Measurements from ENCODE around the gene SMAP1. TPM values are rescaled to one million over a fixed set of nuclear protein-coding genes. Genes with fewer than 3 reads are reported as not detected.

Gene SMAP1
- total RNA-seq, 2 experiments from 2014 or later: 22.1 to 23.6 TPM

DNA sequence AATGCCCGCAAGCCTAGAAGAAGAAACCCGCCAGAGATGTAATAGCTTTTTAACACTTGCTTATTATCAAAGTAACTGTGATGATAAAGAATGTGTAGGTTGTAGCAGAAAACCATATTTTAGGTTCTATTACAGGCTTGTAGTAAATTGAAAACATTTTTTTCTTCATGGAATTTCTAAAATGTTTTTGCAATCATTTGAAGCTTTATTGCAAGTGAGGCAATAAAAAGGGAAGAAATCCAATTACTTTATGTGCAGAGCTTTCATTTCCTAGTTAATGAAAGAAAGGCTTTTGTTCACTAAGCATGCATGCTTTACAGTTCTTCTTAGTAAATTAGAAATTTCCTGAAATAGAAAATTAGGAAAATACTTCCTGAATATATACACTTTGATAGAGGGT, 154.1 kb downstream of the SMAP1 start:
- ChIA-PET CTCF (no interaction called here), POLR2A (no interaction called here)

DNA sequence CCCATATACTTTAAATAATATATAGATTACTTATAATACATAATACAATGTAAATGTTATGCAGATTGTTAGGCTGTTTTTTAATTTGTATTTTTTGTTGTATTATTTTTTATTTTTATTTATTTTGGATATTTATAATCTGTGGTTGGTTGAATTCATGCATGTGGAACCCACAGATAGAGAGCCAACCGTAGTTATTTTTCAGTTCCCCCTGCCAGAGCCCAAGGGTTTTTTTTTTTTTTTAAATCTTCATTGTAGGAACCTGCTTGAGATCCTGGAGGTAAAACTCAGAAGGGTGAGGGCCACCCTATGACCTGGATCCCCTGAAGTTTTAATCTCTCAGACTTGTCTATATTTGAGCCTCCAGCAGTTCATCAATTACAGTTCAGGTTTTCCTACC, 156.0 kb downstream of the SMAP1 start:
- ChIA-PET CTCF (no interaction called here), POLR2A (no interaction called here)

GRCh38 chr6:70831427-70831826, 163.7 kb downstream of the SMAP1 start:
- CTCF ChIA-PET: no interaction called here
- POLR2A ChIA-PET: no interaction called here

DNA sequence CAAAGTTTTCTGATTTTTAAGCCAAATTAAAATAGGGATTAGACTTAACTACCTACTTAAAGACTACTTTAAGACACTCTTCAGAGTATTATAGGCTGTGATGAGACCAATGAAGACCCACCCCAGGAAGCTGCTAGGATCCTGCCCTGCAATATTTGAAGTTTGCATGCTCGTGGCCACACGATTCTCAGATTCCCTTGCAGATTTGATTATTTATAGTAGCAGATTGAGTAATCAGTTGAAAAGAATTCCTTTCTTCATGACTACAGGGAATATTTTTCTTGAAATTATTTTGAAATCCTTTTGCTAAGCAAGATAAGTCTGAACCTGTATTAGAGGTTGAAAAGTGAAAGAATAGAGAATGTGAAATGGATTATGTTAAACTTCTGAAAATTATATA, 166.8 kb downstream of the SMAP1 start:
- ChIA-PET CTCF (no interaction called here), POLR2A (no interaction called here)

GRCh38 chr6:70838907-70839285, 171.2 kb downstream of the SMAP1 start:
- POLR2A ChIA-PET: no interaction called here
- CTCF ChIA-PET: no interaction called here

DNA sequence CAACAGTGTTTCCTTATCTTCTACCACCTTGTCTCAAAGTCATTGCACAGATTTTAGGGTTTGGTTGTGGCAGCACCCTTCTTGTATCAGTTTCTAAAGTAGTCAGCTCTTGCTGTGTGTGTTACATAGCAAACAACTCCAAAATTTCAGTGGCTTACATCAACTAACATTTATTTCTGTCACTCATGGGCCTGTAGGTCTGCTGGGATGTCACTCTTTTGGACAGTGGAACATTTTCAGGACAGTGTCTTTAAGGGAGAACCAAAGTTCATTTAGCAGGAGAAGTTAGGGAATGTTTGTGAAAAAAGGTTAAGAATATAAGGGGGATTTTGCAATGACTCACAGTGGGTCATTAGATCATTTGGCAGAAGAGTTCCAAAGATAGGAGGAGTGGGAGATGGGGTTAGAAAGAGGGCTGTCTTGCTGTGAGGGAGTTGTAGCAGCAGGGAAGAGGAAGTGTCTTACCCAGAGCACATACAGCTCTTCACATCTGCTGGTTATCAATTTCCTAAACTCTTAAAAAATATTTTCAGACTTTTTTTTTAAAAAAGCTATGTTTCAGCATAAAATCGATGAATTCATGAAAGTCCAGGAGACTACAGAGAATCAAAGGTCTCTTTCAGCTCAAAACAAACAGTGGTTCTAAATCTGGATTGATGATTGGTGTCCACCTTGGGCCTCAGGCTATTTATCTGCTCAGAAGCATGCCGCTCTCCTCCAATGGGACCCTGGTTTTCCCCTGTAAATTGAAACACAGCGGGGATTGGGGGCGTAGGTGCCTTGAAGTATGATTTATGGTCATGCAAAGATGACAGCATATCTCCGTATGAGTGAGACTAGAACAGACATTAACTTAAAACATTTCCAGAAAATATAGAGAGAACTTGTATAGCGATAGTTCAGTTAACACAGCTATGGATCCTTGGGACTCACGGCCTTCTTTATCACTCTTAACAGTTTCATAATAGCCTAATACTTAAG, 171.9 kb downstream of the SMAP1 start:
- ChIA-PET CTCF (no interaction called here), POLR2A (no interaction called here)

DNA sequence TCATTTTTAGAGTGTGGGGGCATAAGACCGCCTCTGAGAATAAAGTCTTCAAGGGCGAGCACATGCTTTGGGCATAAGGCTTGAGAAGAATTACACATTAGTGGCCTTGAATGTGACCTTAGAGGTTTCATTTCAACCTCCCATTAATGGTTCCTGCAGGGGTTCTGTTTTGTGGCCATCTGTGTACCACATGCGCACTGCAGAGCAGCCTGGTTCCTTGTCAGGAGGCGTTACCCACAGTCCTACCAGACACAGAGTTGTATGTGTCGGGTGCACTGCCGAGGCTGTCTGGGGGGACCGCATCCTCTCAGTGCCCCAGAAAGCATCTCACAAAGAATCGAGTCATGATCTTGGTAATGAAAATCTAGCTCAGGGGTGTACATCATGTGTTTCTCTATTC, 173.4 kb downstream of the SMAP1 start:
- ChIA-PET CTCF (no interaction called here), POLR2A (no interaction called here)

GRCh38 chr6:70842541-70842940, 174.9 kb downstream of the SMAP1 start:
- ChIA-PET POLR2A (no interaction called here), CTCF (no interaction called here)

- ChIA-PET CTCF (no interaction called here), POLR2A (no interaction called here)
Observed at GRCh38 chr6:70843328-70843918, 175.7 kb downstream of the SMAP1 start.

DNA sequence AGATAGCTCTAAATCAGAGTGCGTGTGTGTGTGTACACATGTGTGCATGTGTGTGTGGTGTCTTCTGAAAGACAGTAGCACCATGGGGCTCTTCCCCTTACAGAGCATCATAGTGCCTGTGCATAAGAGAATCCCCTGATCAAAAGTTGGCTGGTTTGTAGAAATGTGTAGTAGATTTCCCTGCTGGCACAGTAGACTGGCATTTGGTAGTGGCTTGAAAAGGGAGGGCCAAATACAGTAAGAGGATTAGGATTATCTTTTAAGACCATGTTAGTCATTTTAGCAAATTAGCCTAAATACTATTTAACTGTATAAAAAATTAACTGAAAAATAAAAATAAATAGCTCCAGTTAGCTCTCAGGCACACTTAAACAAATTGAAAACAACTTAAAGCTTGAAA, 176.6 kb downstream of the SMAP1 start:
- CTCF ChIA-PET: no interaction called here
- POLR2A ChIA-PET: no interaction called here

DNA sequence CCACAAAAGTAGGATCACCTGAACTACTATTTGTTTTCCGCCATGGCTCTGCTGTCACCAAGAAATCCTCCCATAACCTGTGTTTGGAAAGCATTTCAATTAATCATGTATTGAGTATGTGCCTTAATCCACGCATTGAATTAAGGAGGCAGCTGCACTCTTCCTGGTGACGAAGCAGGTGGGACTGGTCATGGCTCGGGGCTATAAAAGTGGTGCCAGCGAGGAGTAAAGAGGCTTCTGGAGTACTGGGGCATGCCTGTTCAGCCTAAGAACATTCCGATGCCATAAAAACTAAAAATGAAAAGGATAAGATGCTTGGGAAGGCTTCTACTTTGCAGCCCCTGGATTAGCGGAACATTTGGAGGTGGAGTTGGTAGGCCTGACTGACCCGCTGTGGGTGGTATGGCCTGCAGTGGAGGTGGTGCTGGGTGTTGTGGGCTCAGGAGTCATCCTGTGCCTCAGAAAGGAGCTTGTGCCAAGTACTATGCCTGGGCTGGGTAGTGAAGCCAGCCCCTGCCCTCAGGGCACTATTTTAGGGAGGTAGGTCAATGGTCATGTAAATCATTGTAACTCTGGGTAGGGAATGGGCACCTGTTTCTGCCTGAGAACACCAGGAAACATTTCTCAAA, 178.6 kb downstream of the SMAP1 start:
- POLR2A ChIA-PET: no interaction called here
- CTCF ChIA-PET: no interaction called here

DNA sequence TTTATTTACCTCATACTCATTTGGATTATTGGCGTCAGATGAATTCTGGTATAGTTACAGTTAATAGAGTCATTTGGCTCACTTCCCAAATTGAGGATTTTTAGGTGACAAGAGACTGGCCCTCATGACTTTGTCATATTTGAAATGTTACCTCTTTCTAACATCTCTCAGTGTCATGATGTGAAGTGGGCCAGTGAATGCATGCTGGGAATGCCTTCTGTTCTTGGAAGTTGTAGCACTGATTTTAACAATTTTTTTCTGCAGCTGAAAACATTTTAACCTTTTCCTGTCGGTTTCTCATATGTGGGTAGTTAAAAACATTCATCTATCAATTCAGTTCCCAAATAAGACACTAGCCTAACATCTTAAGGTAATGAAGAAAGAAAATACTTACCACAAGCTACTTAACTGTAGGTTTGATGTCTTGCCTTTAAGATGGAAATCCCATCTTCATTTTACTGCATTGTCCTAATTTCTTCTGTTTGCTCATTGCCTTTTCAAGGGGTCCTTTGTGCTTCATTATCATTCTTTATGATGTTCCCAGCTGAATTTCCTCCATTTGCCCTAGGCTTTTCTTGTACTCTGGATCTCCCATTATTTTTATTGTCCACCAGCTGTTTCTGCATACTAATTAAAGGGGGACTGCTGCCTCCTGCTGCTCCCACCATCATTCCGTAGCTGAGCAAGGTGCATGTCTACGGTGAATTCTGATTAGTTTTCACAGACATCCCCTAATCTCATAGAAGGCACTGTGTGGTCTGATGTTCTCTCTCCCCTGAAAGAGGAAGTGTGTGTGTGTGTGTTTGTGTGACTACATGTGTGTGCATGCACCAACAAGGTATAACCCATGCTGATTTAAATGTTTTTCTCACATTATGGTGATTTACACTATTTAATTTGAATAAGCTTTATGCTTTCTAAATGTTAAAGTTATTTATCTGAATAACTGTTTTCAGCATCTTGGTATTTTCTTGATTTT, 179.7 kb downstream of the SMAP1 start:
- ChIA-PET CTCF (no interaction called here), POLR2A (no interaction called here)

DNA sequence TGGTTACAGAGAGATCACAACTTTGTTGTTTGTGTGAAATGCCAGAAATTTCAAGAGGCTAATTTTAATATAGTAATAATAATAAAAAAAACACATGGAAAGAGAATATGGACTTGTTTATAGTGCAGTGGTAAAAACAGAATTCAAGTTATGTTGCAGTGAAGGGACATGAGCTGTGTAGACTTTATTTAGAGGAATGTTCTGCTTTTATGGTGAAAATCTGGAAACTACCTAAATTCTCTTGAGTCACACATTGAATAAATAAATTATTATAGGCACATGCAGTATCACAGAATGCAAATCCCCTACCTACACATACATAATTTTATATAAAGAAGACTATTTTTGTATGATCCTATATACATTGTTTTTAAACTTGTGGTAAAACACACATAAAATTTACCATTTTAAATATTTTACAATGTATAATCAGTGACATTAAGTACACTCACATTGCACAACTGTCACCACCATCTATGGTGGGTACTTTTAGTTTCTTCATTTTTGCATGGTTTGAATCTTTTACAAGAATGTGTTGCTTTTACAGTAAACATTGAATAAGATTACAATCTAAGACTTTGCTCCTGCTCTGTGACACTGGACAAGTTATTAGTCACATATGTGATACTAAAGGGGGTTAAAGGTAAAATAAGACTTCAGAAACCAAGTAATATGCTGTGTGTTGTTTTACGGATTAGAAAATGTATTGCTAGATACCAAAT, 181.8 kb downstream of the SMAP1 start:
- CTCF ChIA-PET: no interaction called here
- POLR2A ChIA-PET: no interaction called here

GRCh38 chr6:70852667-70853246, 185.1 kb downstream of the SMAP1 start:
- ChIA-PET POLR2A (no interaction called here), CTCF (no interaction called here)

DNA sequence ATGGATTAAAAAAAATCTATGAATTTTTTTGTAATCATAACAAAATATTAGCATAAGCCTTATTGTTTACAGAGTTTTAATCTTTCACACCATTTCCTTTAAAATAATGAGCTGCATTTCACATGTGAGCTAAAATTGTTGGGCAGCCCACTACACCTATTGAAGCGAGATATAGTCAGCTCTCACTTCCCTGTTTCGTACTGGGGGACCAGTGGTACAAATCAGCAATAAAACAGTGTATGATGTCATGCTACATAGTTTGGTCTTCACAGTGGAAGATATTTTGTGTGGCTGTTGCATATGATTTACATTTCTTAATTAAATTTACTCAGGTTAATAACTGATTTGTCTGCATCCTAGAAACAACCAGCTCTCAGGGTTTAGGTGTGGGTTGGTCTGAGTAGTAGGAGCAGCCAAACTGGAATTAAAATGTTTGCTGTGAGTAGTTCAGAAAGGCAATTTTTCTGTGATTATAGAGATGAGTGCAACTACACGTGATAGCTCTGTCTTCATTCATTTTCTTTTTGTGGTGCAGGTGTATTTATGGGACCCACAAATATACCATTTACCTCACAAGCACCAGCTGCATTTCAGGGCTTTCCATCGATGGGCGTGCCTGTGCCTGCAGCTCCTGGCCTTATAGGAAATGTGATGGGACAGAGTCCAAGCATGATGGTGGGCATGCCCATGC, 189.8 kb downstream of the SMAP1 start:
- POLR2A ChIA-PET: no interaction called here
- CTCF ChIA-PET: no interaction called here

- POLR2A ChIA-PET: no interaction called here
Observed at GRCh38 chr6:70860045-70860444, 192.4 kb downstream of the SMAP1 start.

DNA sequence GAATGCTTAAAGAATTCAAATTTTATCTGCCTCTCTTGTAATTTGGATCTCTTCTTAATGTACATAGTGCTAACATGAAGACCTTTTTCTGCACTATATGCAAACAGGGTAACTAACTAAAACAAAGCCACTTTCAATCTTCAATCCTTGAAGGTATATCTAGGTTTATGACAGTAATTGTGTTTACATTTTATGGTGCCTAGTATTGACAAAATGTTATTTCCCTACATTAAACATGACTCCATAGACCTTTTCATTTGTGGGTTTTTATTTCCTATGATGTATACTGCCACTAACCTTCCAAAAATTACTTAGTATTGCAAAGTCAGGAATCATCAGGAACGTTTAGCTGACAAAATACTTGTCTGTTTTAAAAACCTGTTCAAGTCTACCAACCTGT, 193.2 kb downstream of the SMAP1 start:
- POLR2A ChIA-PET: no interaction called here
- CTCF ChIA-PET: interaction anchor here (1.5 kb wide), 1 partner anchor 23 kb away, joined by 4 read pairs; no protein-coding TSS in a partner anchor

More at GRCh38 chr6:70860045-70860444, 192.4 kb downstream of the SMAP1 start:
- CTCF ChIA-PET: interaction anchor here (1.5 kb wide), 1 partner anchor 24 kb away, joined by 4 read pairs; no protein-coding TSS in a partner anchor

DNA sequence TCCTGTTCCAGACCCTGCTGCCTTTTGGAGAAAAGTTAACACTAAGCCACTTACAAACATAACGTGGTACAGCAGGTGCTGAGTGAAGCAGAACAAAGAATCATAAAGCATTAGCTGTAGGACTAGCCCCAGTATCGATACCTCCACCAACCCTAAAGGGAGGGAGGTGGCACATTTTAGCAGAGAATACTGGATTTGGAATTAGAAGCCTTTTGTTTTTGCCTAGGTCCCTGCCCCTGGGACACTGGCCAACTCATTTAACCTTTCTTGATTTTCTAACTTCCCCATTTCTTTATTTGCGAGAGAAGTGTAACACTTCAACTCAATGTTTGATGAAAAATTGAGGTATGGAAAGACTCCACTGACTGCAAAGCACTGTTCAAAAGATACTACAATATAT, 195.7 kb downstream of the SMAP1 start:
- POLR2A ChIA-PET: interaction anchor here (0.6 kb wide), 1 partner anchor 725 kb away, joined by 3 read pairs; no protein-coding TSS in a partner anchor
- CTCF ChIA-PET: interaction anchor here (1.3 kb wide), 1 partner anchor 21 kb away, joined by 4 read pairs; no protein-coding TSS in a partner anchor
